ENCODE data around the gene RAB10. TPM values are rescaled to one million over a fixed set of nuclear protein-coding genes. Genes with fewer than 3 reads are reported as not detected.

Gene RAB10
- total and polyA plus RNA-seq, 8 donors = 16.5 to 62.9 (median 37.8) TPM

DNA sequence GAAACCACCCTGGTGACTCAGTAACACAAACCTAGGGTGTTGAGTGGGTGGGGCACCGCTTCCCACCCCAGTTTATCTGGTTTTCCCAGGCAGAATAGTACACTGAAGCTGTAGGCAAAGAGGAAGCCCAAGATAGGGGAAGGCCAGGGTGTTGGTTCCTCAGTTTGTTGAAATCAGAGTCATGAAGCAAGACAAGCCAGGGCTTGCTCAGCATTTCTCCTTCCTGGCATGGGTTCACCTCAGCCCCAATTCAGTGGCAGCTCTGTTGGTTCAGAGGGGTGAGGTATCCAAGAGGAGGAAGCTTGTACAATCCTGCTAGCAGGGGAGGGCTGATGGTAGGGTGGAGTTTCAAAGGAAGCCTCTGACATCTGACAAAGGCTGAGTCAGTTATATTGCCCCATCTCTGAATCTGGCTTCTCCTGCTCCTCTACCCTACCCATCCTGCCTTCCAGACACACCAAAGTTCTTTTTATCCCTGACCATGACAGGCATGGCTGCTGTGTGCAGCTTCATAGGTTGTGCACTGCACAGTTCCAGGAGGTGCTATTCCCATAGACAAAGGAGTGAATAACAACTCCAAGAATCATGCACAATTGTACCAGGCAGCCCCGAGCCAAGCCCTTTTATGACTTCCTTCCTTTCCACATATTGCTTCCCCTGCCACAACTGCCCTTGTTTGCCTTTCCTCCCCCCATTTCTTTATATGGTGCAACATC, 24.9 kb upstream of the RAB10 start:
- peaks cover 0 to 22% (median 17%) of the 10 kb centered on the region in 3 donors for H3K4me1 ChIP-seq
- no peak overlapping the region for H3K4me3 ChIP-seq
- no peaks in the 10 kb centered on the region for H3K27me3 ChIP-seq
- ATAC-seq = peak in 3 of 4 donors; percentile 6 to 61 (median 55)
- peak overlapping the region in 1 of 4 donors; percentile 13 for H3K27ac ChIP-seq
- FAIRE-seq = no peak
- 85 to 98% methylated on average over 2 of the region's 2 CpGs for WGBS, 2 donors
- TF ChIP-seq, protein P1, sequence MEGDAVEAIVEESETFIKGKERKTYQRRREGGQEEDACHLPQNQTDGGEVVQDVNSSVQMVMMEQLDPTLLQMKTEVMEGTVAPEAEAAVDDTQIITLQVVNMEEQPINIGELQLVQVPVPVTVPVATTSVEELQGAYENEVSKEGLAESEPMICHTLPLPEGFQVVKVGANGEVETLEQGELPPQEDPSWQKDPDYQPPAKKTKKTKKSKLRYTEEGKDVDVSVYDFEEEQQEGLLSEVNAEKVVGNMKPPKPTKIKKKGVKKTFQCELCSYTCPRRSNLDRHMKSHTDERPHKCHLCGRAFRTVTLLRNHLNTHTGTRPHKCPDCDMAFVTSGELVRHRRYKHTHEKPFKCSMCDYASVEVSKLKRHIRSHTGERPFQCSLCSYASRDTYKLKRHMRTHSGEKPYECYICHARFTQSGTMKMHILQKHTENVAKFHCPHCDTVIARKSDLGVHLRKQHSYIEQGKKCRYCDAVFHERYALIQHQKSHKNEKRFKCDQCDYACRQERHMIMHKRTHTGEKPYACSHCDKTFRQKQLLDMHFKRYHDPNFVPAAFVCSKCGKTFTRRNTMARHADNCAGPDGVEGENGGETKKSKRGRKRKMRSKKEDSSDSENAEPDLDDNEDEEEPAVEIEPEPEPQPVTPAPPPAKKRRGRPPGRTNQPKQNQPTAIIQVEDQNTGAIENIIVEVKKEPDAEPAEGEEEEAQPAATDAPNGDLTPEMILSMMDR (IDR thresholded peaks at IDR 0.05) = no peak
- no peaks in the 10 kb centered on the region for H3K36me3 ChIP-seq
- peak in 1 of 6 donors; percentile 64 for DNase-seq
- intact Hi-C loops (cut with DNase I) = no loop called here
- no peaks in the 10 kb centered on the region for H3K9me3 ChIP-seq

DNA sequence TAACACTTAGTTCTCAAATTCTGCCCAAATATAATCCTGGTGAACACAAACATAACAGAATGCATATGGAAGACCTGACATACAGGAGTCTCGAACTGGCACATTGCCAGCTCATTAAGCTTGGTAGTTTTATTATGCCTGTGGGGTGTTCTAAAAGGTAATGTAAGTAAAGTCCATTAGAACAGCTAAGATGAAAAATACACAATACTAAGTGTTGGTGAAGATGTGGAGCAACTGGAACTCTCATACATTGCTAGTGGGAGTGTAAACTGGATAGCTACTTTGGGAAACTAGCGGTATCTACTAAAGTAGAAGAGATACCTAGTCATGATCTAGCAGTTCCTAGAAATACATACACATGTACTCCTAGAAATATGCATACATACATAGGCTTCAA, 24.3 kb upstream of the RAB10 start:
- no peak overlapping the region for H3K27ac ChIP-seq
- no peak for ATAC-seq

DNA sequence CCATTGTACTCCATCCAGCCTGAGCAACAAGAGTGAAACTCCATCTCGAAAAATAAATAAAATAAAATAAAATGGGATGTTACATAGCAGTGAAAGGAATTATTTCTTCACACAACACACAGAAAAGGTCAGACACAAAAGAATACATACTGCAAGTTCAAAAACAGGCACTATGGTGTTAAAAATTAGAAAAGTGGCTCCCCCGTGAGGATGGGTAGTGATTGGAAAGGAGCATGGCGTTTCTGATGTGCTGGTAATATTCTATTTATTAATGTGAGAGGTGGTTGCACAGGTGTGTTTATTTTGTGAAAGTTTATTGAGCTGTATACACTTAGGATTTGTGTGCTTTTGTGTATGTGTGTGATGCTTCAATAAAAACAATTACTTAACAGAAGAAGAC, 22.9 kb upstream of the RAB10 start:
- no peak overlapping the region for H3K4me3 ChIP-seq
- 65 to 70% methylated on average over 3 of the region's 3 CpGs for WGBS, 2 donors
- no peak for DNase-seq
- TF ChIP-seq, protein P1 (IDR thresholded peaks at IDR 0.05) = no peak
- no peaks in the 10 kb centered on the region for H3K36me3 ChIP-seq
- no peak for FAIRE-seq
- H3K27ac ChIP-seq = no peak overlapping the region
- no peaks in the 10 kb centered on the region for H3K9me3 ChIP-seq
- intact Hi-C loops (cut with DNase I) = no loop called here
- no peak for ATAC-seq
- no peaks in the 10 kb centered on the region for H3K27me3 ChIP-seq
- peaks cover 0 to 22% (median 17%) of the 10 kb centered on the region in 3 donors for H3K4me1 ChIP-seq

More for the DNA sequence above, 24.3 kb upstream of the RAB10 start:
- TF ChIP-seq, protein P1 (IDR thresholded peaks at IDR 0.05) = no peak
- FAIRE-seq = no peak
- H3K9me3 ChIP-seq = no peaks in the 10 kb centered on the region
- no peaks in the 10 kb centered on the region for H3K36me3 ChIP-seq
- no peak overlapping the region for H3K4me3 ChIP-seq
- intact Hi-C loops (cut with DNase I) = no loop called here
- DNase-seq = no peak
- H3K4me1 ChIP-seq = peaks cover 0 to 22% (median 17%) of the 10 kb centered on the region in 3 donors
- 74 to 75% methylated on average over 2 of the region's 2 CpGs for WGBS, 2 donors
- H3K27me3 ChIP-seq = no peaks in the 10 kb centered on the region

DNA sequence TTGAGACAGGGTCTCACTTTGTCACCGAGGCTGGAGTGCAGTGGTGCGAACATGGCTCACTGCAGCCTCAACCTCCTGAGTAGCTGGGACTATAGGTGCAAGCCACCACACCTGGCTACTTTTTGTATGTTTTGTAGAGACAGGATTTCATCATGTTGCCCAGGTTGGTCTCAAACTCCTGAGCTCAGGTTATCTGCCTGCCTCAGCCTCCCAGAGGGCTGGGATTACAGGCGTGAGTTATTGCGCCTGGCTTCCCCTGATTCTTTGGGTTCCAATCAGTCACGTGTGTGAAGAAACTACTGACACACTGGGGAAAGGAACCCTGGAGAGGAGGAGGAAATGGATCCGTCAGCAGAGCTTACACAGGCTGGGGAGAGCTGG, 22.3 kb upstream of the RAB10 start:
- Histone ChIP-seq H3K27me3 (no peaks in the 10 kb centered on the region), H3K4me3 (no peak overlapping the region), H3K36me3 (no peaks in the 10 kb centered on the region), H3K4me1 (peaks cover 0 to 22% (median 17%) of the 10 kb centered on the region in 3 donors), H3K9me3 (no peaks in the 10 kb centered on the region), H3K27ac (peak overlapping the region; percentile 37 to 86 (median 58))
- peak in 1 of 6 donors; percentile 35 for DNase-seq
- 55 to 56% methylated on average over 6 of the region's 6 CpGs for WGBS, 2 donors
- TF ChIP-seq, protein P1 (IDR thresholded peaks at IDR 0.05) = no peak
- peak in 1 of 4 donors; percentile 68 for ATAC-seq
- intact Hi-C loops (cut with DNase I) = no loop called here
- FAIRE-seq = no peak
